ENCODE results near the gene RARA.

Gene RARA

DNA sequence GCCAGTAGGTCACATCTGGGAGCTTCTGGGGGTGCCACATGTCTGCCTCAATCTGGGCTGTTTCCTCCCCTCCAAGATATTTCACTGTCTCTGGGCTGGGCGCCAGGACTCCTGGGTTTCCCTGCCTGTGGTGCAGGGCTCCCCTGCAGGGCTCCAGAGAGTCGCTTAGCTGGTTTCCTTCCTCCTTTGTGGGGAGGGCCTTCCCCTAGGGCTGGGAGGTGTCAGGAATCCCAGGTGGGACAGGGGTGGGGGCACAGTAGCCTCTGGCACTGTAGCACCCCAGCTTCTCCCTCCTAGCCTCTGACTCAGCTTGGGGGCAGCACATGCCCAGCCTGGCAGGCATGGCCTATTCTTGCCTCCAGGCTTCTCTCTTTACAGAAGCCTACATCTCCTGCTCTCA, 2.6 kb downstream of the RARA start:
- Histone ChIP-seq H4K8ac (ENCODE audit: low read length) (no peak overlapping the region), H2BK15ac (ENCODE audit: low read depth, poor library complexity, severe bottlenecking) (no peak overlapping the region), H3K23ac (ENCODE audit: low read length in 2 of 2) (no peak overlapping the region), H3K4me2 (ENCODE audit: low read length, poor library complexity, severe bottlenecking) (peak overlapping the region; percentile 1), H3K9ac (ENCODE audit: low read length) (no peak overlapping the region), H2AK5ac (ENCODE audit: low read length, severe bottlenecking) (peak overlapping the region; percentile 72), H2BK5ac (ENCODE audit: low read depth, low read length, poor library complexity, severe bottlenecking) (no peak overlapping the region), H3K36me3 (ENCODE audit: control insufficient read depth in 1 of 2, insufficient read depth in 2 of 2, low read depth in 1 of 2, low read length in 2 of 2) (no peaks in the 10 kb centered on the region), H3K9me3 (ENCODE audit: control insufficient read depth, low read length) (no peaks in the 10 kb centered on the region), H3K4me3 (ENCODE audit: insufficient read depth in 1 of 2, low read depth in 1 of 2, low read length in 2 of 2) (no peak overlapping the region), H2BK120ac (ENCODE audit: low read depth, low read length) (no peak overlapping the region), H2BK12ac (ENCODE audit: low read length in 2 of 2) (no peak overlapping the region), H3K4me1 (ENCODE audit: control insufficient read depth, insufficient read depth, low read depth, low read length) (peaks cover 83% of the 10 kb centered on the region), H3K79me1 (replicated peaks; ENCODE audit: low read length, poor library complexity, severe bottlenecking) (peaks cover 5% of the 10 kb centered on the region), H3K18ac (ENCODE audit: low read depth in 1 of 2, low read length in 2 of 2) (no peak overlapping the region), H3K27ac (ENCODE audit: low read length, poor library complexity, severe bottlenecking) (peak overlapping the region; percentile 31), H4K91ac (ENCODE audit: low read length) (no peak overlapping the region), H3K27me3 (ENCODE audit: control insufficient read depth in 1 of 2, insufficient read depth in 1 of 2, low read length in 2 of 2) (no peaks in the 10 kb centered on the region), H3K4ac (ENCODE audit: low read depth in 1 of 2, low read length in 2 of 2) (no peak overlapping the region), H2AFZ (ENCODE audit: low read depth, low read length) (no peak overlapping the region), H3K14ac (ENCODE audit: low read length in 2 of 2) (no peak overlapping the region)
- 92% methylated on average over 2 of the region's 2 CpGs for WGBS
- DNase-seq: no peak

DNA sequence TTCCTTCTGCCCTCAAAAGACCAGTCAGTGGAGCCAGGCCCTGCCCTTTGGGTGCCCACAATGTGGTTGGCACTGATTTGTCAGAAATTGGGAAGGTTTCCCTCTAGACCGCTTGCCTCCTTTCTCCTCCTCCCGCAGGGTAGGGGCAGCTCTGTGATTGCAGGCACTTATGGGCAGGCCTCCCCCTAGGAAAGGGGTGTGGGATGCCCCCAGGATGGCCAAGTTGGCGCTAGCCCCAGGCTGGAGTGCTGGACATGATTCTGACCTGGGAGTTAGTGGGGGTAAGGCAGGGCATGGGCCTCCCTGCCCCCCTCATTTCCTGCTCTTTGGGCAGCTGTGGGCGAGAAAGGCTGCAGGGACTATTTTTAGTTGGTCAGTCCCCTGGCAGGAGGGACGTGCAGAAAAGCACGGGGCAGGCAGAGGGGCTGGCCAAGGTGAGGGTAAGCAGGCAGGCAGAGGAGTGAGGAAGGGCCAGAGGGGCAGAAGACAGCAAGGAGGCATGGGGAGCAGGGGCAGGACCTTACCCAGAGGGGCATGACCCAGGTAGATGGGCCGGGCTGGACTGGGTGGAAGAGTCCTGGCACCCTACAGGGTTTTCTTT, 3.3 kb downstream of the RARA start:
- Histone ChIP-seq H3K4me2 (ENCODE audit: low read length, poor library complexity, severe bottlenecking) (no peak overlapping the region), H2BK15ac (ENCODE audit: low read depth, poor library complexity, severe bottlenecking) (no peak overlapping the region), H3K9ac (ENCODE audit: low read length) (no peak overlapping the region), H2AFZ (ENCODE audit: low read depth, low read length) (no peak overlapping the region), H3K27me3 (ENCODE audit: control insufficient read depth in 1 of 2, insufficient read depth in 1 of 2, low read length in 2 of 2) (no peaks in the 10 kb centered on the region), H3K4me3 (ENCODE audit: insufficient read depth in 1 of 2, low read depth in 1 of 2, low read length in 2 of 2) (no peak overlapping the region), H3K27ac (ENCODE audit: low read length, poor library complexity, severe bottlenecking) (peak overlapping the region; percentile 31), H3K9me3 (ENCODE audit: control insufficient read depth, low read length) (no peaks in the 10 kb centered on the region), H4K91ac (ENCODE audit: low read length) (no peak overlapping the region), H3K18ac (ENCODE audit: low read depth in 1 of 2, low read length in 2 of 2) (peak overlapping the region; percentile 38 to 71), H4K8ac (ENCODE audit: low read length) (no peak overlapping the region), H2AK5ac (ENCODE audit: low read length, severe bottlenecking) (peak overlapping the region; percentile 72), H2BK5ac (ENCODE audit: low read depth, low read length, poor library complexity, severe bottlenecking) (no peak overlapping the region), H2BK120ac (ENCODE audit: low read depth, low read length) (no peak overlapping the region), H3K23ac (ENCODE audit: low read length in 2 of 2) (no peak overlapping the region), H3K36me3 (ENCODE audit: control insufficient read depth in 1 of 2, insufficient read depth in 2 of 2, low read depth in 1 of 2, low read length in 2 of 2) (no peaks in the 10 kb centered on the region), H2BK12ac (ENCODE audit: low read length in 2 of 2) (peak overlapping the region in 1 of 2 experiments; percentile 72), H3K14ac (ENCODE audit: low read length in 2 of 2) (peak overlapping the region in 1 of 2 experiments; percentile 93), H3K4ac (ENCODE audit: low read depth in 1 of 2, low read length in 2 of 2) (peak overlapping the region in 1 of 2 experiments; percentile 11), H3K79me1 (replicated peaks; ENCODE audit: low read length, poor library complexity, severe bottlenecking) (peaks cover 5% of the 10 kb centered on the region), H3K4me1 (ENCODE audit: control insufficient read depth, insufficient read depth, low read depth, low read length) (peaks cover 86% of the 10 kb centered on the region)
- DNase-seq: no peak
- WGBS: 59% methylated on average over 7 of the region's 7 CpGs

DNA sequence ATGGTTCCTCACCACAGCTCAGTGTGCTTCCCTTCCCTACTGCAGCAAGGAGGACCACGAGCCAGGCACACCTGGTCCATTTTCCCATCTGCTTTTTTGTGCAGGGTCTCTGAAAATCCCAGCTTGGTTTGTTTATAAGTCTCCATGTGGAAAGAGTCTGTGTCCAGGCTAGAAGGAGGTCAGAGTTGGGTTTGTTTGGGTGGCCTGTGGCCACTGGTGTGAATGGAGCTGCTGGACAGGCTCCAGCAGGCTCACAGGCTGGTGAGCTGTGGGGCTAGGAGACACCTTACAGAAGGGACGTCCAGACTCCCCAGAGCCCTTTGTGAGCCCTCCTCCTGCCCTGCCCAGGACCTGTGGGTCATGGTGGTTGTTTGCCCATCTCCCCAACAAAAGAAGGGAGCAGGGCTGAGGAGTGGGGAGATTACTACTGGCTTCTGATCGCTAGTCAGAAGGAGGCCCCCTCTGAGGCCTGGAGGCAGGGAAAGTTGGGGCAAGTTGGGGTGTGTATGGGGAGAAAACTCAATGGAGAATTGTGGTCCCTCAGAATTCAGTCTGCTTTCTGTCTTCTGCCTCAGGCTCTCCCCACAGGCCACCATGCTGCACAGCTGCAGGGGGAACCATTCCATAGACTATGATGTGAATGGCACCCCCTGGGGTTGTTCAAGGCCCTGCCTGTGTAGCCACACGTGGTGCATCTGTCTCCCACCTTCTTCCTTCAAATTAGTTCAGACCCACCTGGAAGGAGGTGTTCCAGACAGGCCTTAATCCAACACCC, 4.1 kb downstream of the RARA start:
- no peak for DNase-seq
- no peaks in the 10 kb centered on the region for H3K27me3 ChIP-seq (ENCODE audit: control insufficient read depth in 1 of 2, insufficient read depth in 1 of 2, low read length in 2 of 2)
- H2BK15ac ChIP-seq (ENCODE audit: low read depth, poor library complexity, severe bottlenecking): peak overlapping the region; percentile 83
- peaks cover 83% of the 10 kb centered on the region for H3K4me1 ChIP-seq (ENCODE audit: control insufficient read depth, insufficient read depth, low read depth, low read length)
- H2AFZ ChIP-seq (ENCODE audit: low read depth, low read length): no peak overlapping the region
- no peak overlapping the region for H2BK5ac ChIP-seq (ENCODE audit: low read depth, low read length, poor library complexity, severe bottlenecking)
- no peak overlapping the region for H3K9ac ChIP-seq (ENCODE audit: low read length)
- peak overlapping the region in 1 of 2 experiments; percentile 79 for H3K18ac ChIP-seq (ENCODE audit: low read depth in 1 of 2, low read length in 2 of 2)
- H4K91ac ChIP-seq (ENCODE audit: low read length): no peak overlapping the region
- H3K36me3 ChIP-seq (ENCODE audit: control insufficient read depth in 1 of 2, insufficient read depth in 2 of 2, low read depth in 1 of 2, low read length in 2 of 2): no peaks in the 10 kb centered on the region
- H3K79me1 ChIP-seq (replicated peaks; ENCODE audit: low read length, poor library complexity, severe bottlenecking): peaks cover 5% of the 10 kb centered on the region
- H3K27ac ChIP-seq (ENCODE audit: low read length, poor library complexity, severe bottlenecking): peak overlapping the region; percentile 88
- WGBS: 73% methylated on average over 4 of the region's 4 CpGs
- H4K8ac ChIP-seq (ENCODE audit: low read length): no peak overlapping the region
- no peak overlapping the region for H3K14ac ChIP-seq (ENCODE audit: low read length in 2 of 2)
- H3K4me3 ChIP-seq (ENCODE audit: insufficient read depth in 1 of 2, low read depth in 1 of 2, low read length in 2 of 2): no peak overlapping the region
- H2AK5ac ChIP-seq (ENCODE audit: low read length, severe bottlenecking): peak overlapping the region; percentile 49
- peak overlapping the region in 1 of 2 experiments; percentile 37 for H3K4ac ChIP-seq (ENCODE audit: low read depth in 1 of 2, low read length in 2 of 2)
- H3K4me2 ChIP-seq (ENCODE audit: low read length, poor library complexity, severe bottlenecking): no peak overlapping the region
- H3K9me3 ChIP-seq (ENCODE audit: control insufficient read depth, low read length): no peaks in the 10 kb centered on the region
- no peak overlapping the region for H3K23ac ChIP-seq (ENCODE audit: low read length in 2 of 2)
- H2BK120ac ChIP-seq (ENCODE audit: low read depth, low read length): no peak overlapping the region
- peak overlapping the region in 1 of 2 experiments; percentile 86 for H2BK12ac ChIP-seq (ENCODE audit: low read length in 2 of 2)
